NCI-H748 (cell line): ENCODE results near the gene SREBF1.

Source experiments
- DNase-seq: peaks from one replicate; lab custom pipeline; 2025; ENCODE audit not compliant: unreplicated experiment; lab: John Stamatoyannopoulos, UW

The SREBF1 gene

GRCh38 chr17:17842111-17842876 is 5.5 kb upstream of the SREBF1 start:
- no peak for DNase-seq

- DNase-seq = no peak
Observed at GRCh38 chr17:17841601-17842025, 4.8 kb upstream of the SREBF1 start.

- peak; percentile 75 for DNase-seq
Observed at GRCh38 chr17:17840751-17841591, 4.2 kb upstream of the SREBF1 start.

- peak; percentile 98 for DNase-seq
Observed at GRCh38 chr17:17839791-17840707, 3.3 kb upstream of the SREBF1 start.

GRCh38 chr17:17837966-17838962 is 1.5 kb upstream of the SREBF1 start:
- peak; percentile 81 for DNase-seq

GRCh38 chr17:17837380-17837821 is 615 bp upstream of the SREBF1 start:
- no peak for DNase-seq

GRCh38 chr17:17836250-17836817 is 452 bp downstream of the SREBF1 start:
- DNase-seq = peak; percentile 99

- DNase-seq = no peak
Observed at GRCh38 chr17:17835415-17836249, 1.2 kb downstream of the SREBF1 start.

- DNase-seq = no peak
Observed at GRCh38 chr17:17834974-17835373, 1.8 kb downstream of the SREBF1 start.

- DNase-seq = no peak
Observed at GRCh38 chr17:17833658-17834357, 3.0 kb downstream of the SREBF1 start.

GRCh38 chr17:17832032-17832363 is 4.8 kb downstream of the SREBF1 start:
- no peak for DNase-seq

- DNase-seq = no peak
Observed at GRCh38 chr17:17831208-17832031, 5.4 kb downstream of the SREBF1 start.

GRCh38 chr17:17830740-17831207 is 6.0 kb downstream of the SREBF1 start:
- no peak for DNase-seq

- no peak for DNase-seq
Observed at GRCh38 chr17:17830269-17830567, 6.6 kb downstream of the SREBF1 start.

GRCh38 chr17:17827826-17828621 is 8.8 kb downstream of the SREBF1 start:
- DNase-seq = no peak

GRCh38 chr17:17826942-17827785 is 9.6 kb downstream of the SREBF1 start:
- no peak for DNase-seq
